HepG2 (cell line): Measurements from ENCODE around the gene MYBL2. TPM values are rescaled to one million over a fixed set of nuclear protein-coding genes. Genes with fewer than 3 reads are reported as not detected.

ENCODE experiments used
- ATF2 ChIP-seq: sonication (generic); formaldehyde crosslinking; IDR thresholded peaks from 2 replicates; pipeline ENCODE4 v1.4.0; 2020; ENCODE audit warnings: missing genetic modification reagents
- BORCS8-MEF2B ChIP-seq: sonication (generic); formaldehyde crosslinking; IDR thresholded peaks from 2 replicates; pipeline ENCODE4 v1.8.0; 2022; ENCODE audit warnings: mild to moderate bottlenecking, missing genetic modification reagents
- JUNB ChIP-seq: sonication (generic); formaldehyde crosslinking; IDR thresholded peaks from 2 replicates; pipeline ENCODE4 v1.8.0; 2022; ENCODE audit warnings: missing genetic modification reagents, mild to moderate bottlenecking, borderline replicate concordance
- MIXL1 ChIP-seq: IDR thresholded peaks from 2 replicates; pipeline ENCODE4 v1.6.1; 2016
- NFAT5 ChIP-seq: sonication (generic); formaldehyde crosslinking; IDR thresholded peaks from 2 replicates; pipeline ENCODE4 v1.4.0; 2020; ENCODE audit warnings: missing genetic modification reagents
- NFYC ChIP-seq: IDR thresholded peaks from 2 replicates; pipeline ENCODE4 v1.6.1; 2016; ENCODE audit warnings: missing genetic modification reagents, missing compliant biosample characterization
- PBX3 ChIP-seq: sonication (generic); formaldehyde crosslinking; IDR thresholded peaks from 2 replicates; pipeline ENCODE4 v1.8.1; 2023; ENCODE audit warnings: missing genetic modification reagents, inconsistent platforms, borderline replicate concordance
- PCBP1 ChIP-seq: fragments of 200-400 bp; formaldehyde crosslinking; IDR thresholded peaks from 2 replicates; pipeline ENCODE4 v1.6.1; 2017; ENCODE audit warnings: mild to moderate bottlenecking, low read depth, low read length, borderline replicate concordance
- REL ChIP-seq: sonication (generic); formaldehyde crosslinking; conservative IDR thresholded peaks from 2 replicates; pipeline ENCODE4 v1.8.0; 2022; ENCODE audit warnings: mild to moderate bottlenecking, missing genetic modification reagents, moderate library complexity
- SMYD3 ChIP-seq: sonication (generic); formaldehyde crosslinking; IDR thresholded peaks from 2 replicates; pipeline ENCODE4 v1.8.1; 2023; ENCODE audit warnings: mild to moderate bottlenecking, missing genetic modification reagents
- ZFP1 ChIP-seq: IDR thresholded peaks from 2 replicates; pipeline ENCODE4 v1.6.1; 2016
- ZFP90 ChIP-seq: sonication (generic); formaldehyde crosslinking; IDR thresholded peaks from 2 replicates; pipeline ENCODE4 v1.8.0; 2022; ENCODE audit warnings: missing genetic modification reagents, mild to moderate bottlenecking, inconsistent platforms, borderline replicate concordance
- ZNF317 ChIP-seq: sonication (generic); formaldehyde crosslinking; IDR thresholded peaks from 2 replicates; pipeline ENCODE4 v1.5.0; 2020; ENCODE audit warnings: mild to moderate bottlenecking, missing genetic modification reagents
- ZNF510 ChIP-seq: sonication (generic); formaldehyde crosslinking; IDR thresholded peaks from 2 replicates; pipeline ENCODE4 v1.4.0; 2020; ENCODE audit warnings: low read depth, mild to moderate bottlenecking, missing genetic modification reagents
- ZNF547 ChIP-seq: sonication (generic); formaldehyde crosslinking; IDR thresholded peaks from 2 replicates; pipeline ENCODE4 v1.5.1; 2020; ENCODE audit warnings: mild to moderate bottlenecking, missing genetic modification reagents
- ZNF766 ChIP-seq: sonication (generic); formaldehyde crosslinking; IDR thresholded peaks from 2 replicates; pipeline ENCODE4 v1.5.0; 2020; ENCODE audit warnings: missing genetic modification reagents, borderline replicate concordance
- ZNF788 ChIP-seq: sonication (generic); formaldehyde crosslinking; IDR thresholded peaks from 2 replicates; pipeline ENCODE4 v1.5.0; 2020; ENCODE audit warnings: mild to moderate bottlenecking, missing genetic modification reagents, borderline replicate concordance
- ZNF792 ChIP-seq: IDR thresholded peaks from 2 replicates; pipeline ENCODE4 v1.6.1; 2016
- ZNF883 ChIP-seq: sonication (generic); formaldehyde crosslinking; IDR thresholded peaks from 2 replicates; pipeline ENCODE4 v1.5.1; 2020; ENCODE audit warnings: mild to moderate bottlenecking, missing genetic modification reagents; ENCODE audit errors: not compliant biosample characterization
- polyA plus RNA-seq, 8 experiments: library from polyadenylated mRNA; depleted of rRNA in 3 of 8; stranded (reverse) in 7 of 8; unstranded in 1 of 8; fragments of >200 nt; fragmentation: Illumina TruSeq in 4 of 8; extraction: Trizol in 4 of 8; gene quantifications; 2 replicates each; pipeline versions ENCODE4 v1.2.1 to v1.2.3, GENCODE V29; 2011 to 2016; ENCODE audit warnings: low read depth in 4 of 8, missing spikeins in 1 of 8, mixed read lengths in 1 of 8; ENCODE audit not compliant: insufficient read depth in 1 of 8
- total RNA-seq, 5 experiments: library from RNA; depleted of rRNA; stranded (reverse); fragments of >200 nt; fragmentation: Illumina TruSeq; extraction: Trizol; gene quantifications; 2 replicates each; pipeline ENCODE4 v1.2.3, GENCODE V29; 2016; ENCODE audit warnings: low read depth in 1 of 5
- TF ChIP-seq, protein P1 (sequence below): sonication (generic); formaldehyde crosslinking; IDR thresholded peaks from 2 replicates; pipeline ENCODE4 v1.4.0; 2020; ENCODE audit warnings: missing genetic modification reagents, mild to moderate bottlenecking, borderline replicate concordance

The MYBL2 gene
- total and polyA plus RNA-seq, 2 of the 13 experiments (the other 11 are each of a cell fraction or from before 2014, with no cell fraction given): 11.9 to 66.2 TPM

- TF ChIP-seq NFAT5 (CRISPR knock-in tag) (no peak), ZFP90 (CRISPR knock-in tag) (no peak), SMYD3 (CRISPR knock-in tag) (no peak), NFYC (no peak), ZNF317 (CRISPR knock-in tag) (no peak), ZNF510 (no peak), PCBP1 (no peak), ATF2 (CRISPR knock-in tag) (peak; percentile 25; the same call in 1 of the 2 replicates), ZFP1 (peak; percentile 23; the same call in 1 of the 2 replicates), ZNF788 (CRISPR knock-in tag) (peak; percentile 42; the same call in 1 of the 2 replicates), MIXL1 (CRISPR knock-in tag) (0 out of 2 replicates have a peak, but pooled peaks have one; percentile 57), ZNF792 (no peak), PBX3 (no peak), REL (CRISPR knock-in tag) (no peak), ZNF766 (CRISPR knock-in tag) (no peak), ZNF883 (CRISPR knock-in tag) (peak; percentile 21), BORCS8-MEF2B (CRISPR knock-in tag) (peak; percentile 77; the same call in 1 of the 2 replicates), ZNF547 (CRISPR knock-in tag) (no peak), JUNB (CRISPR knock-in tag) (no peak)
- TF ChIP-seq, protein P1, sequence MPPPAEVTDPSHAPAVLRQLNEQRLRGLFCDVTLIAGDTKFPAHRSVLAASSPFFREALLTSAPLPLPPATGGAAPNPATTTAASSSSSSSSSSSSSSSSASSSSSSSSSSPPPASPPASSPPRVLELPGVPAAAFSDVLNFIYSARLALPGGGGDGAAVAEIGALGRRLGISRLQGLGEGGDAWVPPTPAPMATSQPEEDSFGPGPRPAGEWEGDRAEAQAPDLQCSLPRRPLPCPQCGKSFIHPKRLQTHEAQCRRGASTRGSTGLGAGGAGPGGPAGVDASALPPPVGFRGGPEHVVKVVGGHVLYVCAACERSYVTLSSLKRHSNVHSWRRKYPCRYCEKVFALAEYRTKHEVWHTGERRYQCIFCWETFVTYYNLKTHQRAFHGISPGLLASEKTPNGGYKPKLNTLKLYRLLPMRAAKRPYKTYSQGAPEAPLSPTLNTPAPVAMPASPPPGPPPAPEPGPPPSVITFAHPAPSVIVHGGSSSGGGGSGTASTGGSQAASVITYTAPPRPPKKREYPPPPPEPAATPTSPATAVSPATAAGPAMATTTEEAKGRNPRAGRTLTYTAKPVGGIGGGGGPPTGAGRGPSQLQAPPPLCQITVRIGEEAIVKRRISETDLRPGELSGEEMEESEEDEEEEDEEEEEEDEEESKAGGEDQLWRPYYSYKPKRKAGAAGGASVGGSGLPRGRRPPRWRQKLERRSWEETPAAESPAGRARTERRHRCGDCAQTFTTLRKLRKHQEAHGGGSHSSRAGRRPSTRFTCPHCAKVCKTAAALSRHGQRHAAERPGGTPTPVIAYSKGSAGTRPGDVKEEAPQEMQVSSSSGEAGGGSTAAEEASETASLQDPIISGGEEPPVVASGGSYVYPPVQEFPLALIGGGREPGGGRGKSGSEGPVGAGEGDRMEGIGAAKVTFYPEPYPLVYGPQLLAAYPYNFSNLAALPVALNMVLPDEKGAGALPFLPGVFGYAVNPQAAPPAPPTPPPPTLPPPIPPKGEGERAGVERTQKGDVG (CRISPR knock-in tag): no peak
These were observed 25.1 kb downstream of the MYBL2 start (continued) for GRCh38 chr20:43691928-43692524.
